HG02571 (cell line): Measurements from ENCODE around the gene SOS2.
"Not testable (repeated sequence)": the region's sequence is repeated elsewhere in the genome, so short reads cannot be mapped to it uniquely, and the experiment has no call there.

Source experiments
- ATAC-seq: cut with Tn5 transposase; IDR thresholded peaks from one replicate; pipeline ENCODE4 v1.9.1; 2021; ENCODE audit warnings: mild to moderate bottlenecking, moderate library complexity; ENCODE audit not compliant: unreplicated experiment

The SOS2 gene

DNA sequence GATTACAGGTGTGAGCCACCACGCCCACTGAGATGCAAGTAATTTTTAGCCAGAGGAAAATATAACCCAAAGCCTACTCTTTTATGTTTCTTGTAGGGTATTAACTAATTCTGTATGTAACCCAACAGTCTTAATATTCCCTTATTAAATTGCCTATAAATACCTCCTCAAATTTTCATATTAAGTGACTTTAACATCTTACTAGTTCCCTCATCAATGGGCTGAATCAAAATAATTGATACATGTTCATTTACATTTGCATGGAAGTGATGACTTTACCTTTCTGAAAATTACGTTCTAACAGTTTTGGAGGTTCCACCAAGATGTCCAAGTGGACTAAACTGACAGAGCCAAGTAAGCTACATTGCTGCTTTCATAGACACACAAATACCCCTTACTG lies 3.1 kb downstream of the SOS2 start:
- no peak for ATAC-seq

- no peak for ATAC-seq
Measured at GRCh38 chr14:50225974-50226297, 5.4 kb downstream of the SOS2 start.

GRCh38 chr14:50225067-50225973 lies 6.1 kb downstream of the SOS2 start:
- no peak for ATAC-seq

DNA sequence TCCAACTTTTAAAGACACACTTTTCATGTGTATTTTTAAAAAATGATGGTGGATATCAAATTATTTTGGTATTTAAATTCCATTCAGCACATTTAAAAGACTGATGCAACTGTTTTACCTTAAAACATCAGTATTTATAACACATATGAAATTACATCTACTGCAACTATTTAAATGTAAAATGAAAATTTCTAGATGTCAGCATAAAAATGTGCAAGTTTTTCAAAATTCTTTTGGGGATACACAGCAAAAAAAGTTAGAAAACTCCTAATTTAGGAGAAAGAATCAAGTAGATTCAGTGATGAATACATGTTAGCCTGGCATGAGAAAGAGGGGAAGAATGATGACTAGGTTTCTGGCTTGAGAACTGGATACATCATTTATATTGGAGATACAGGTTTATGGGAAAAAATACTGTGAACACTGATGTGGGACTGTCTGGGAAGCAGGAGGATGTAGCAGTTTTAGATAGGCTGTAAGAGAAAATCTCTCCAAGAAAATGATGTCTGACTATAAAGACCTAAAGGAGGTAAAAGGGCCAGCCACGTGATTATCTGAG lies 9.2 kb downstream of the SOS2 start:
- ATAC-seq = no peak

DNA sequence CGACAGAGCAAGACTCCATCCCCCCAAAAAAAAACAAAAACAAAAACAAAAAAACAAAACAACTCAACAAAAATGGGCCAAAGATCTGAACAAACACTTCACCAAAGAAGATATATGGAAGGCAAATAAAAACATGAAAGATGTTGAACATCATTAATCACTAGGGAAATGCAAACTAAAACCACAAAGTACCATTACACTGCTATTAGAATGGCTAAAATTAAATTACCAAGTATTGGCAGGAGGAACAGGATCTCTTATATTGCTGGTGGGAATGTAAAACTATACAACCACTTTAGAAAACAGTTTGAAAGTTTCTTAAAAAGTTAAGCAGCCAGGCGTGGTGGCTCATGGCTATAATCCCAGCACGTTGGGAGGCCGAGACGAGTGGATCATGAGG lies 12.9 kb downstream of the SOS2 start:
- ATAC-seq = no peak

DNA sequence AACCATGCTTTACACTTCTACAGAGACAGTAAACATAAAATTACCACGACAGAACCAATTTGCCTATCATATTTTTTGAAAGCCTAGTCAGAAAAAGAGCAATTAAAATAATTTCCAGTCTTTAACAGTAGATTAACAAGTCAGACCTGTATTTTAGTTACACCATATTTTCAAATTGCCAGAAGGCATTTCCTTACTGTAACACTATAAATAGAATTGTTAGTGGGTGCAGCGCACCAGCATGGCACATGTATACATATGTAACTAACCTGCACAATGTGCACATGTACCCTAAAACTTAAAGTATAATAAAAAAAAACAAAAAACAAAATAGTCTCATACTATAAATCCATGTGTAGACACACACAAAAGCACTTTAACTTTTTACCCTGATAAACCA lies 16.0 kb downstream of the SOS2 start:
- ATAC-seq = no peak

GRCh38 chr14:50213795-50214194 lies 17.6 kb downstream of the SOS2 start:
- ATAC-seq = no peak

DNA sequence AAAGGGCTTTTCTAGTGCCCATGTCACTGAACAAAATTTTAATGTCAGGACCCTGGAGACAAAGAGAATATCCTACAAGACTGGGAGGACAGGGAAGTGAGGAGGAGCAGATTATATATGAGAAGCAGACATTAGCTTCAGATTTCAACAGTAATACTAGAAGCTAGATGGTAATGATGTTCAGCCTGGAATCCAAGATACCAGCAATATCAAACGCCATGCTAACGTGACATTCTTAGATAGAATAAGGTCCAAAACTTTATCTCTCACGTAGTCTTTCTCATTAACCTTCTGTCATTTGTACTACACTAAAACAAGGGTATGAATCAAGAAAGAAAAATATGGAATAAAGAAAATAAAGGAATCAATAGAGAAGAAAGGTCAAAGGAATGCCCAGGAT lies 18.7 kb downstream of the SOS2 start:
- no peak for ATAC-seq

DNA sequence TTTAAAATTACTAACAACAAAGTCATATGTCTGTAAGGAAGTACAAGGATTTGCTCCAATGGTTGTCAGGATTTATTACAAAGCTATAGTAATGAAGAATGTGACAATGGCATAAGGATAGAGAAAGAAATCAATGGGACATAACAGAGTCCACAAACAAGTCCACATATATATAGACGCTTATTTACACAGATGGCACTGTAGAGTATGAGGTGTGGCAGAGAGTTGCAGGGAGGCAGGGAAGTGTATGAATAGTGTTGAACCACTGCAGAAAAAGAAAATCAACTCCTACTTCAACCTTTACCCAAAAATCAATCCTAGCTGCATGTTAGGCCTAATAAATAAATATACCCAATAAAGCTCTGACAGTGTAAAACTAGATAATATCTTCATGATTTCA lies 21.3 kb downstream of the SOS2 start:
- ATAC-seq = no peak

GRCh38 chr14:50198499-50198898 lies 32.9 kb downstream of the SOS2 start:
- no peak for ATAC-seq

GRCh38 chr14:50191499-50191898 lies 39.9 kb downstream of the SOS2 start:
- ATAC-seq = no peak

DNA sequence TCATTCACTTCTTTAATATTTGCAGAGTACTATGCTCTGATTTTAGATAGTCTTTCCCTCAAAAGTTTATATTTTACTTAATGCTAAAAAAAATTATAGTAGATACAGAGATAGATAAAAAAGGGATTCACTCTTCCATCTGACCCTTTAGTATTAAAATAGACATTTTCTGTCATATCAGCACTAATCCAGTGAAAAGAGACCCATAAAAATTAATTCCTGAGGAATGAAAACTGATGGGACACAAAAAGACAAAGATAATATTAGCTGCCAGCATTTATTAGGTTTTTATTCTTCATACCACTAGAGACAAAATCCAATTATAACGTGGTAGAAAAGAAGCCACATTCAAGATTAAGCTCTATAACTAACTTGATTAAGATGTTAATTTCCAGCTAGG lies 45.3 kb downstream of the SOS2 start:
- no peak for ATAC-seq

GRCh38 chr14:50173891-50174290 lies 57.5 kb downstream of the SOS2 start:
- ATAC-seq = no peak

- ATAC-seq = no peak
Measured at GRCh38 chr14:50171895-50172294, 59.5 kb downstream of the SOS2 start.

- ATAC-seq = not testable (repeated sequence)
Measured at GRCh38 chr14:50167381-50167780, 64.0 kb downstream of the SOS2 start.

DNA sequence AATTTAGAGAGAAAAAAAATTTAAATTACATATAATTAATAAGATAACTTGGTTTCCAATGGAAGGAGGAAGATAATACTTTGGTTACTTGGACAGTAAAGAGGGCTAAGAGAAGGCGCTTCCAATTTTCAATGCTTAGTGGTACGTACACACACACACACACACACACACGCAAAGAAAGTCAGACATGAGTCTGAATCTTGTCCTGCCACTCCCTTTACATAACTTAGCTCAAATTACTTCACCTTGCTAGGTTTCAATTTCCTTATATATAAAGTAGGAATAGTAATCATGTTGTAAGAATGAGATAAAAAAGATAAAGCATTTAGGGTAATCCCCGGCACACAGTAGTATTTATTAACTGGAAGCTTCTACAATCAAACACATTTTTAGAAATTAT lies 75.3 kb downstream of the SOS2 start:
- ATAC-seq = no peak

DNA sequence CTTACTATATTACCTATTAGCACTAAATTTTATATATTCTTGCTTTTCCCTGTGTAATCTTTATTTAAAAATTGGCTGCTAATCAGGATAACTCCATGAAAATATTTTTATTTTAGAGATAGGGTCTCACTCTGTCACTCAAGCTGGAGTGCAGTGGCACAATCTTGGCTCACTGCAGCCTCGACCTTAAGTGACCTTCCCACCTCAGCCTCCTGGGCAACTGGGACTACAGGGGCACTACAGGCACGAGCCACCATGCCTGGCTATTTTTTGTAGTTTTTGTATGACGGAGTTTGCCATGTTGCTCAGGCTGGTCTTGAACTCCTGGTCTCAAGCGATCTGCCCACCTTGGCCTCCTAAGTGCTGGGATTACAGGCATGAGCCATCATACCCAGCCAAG lies 82.6 kb downstream of the SOS2 start:
- ATAC-seq = no peak

GRCh38 chr14:50139192-50139591 lies 92.2 kb downstream of the SOS2 start:
- ATAC-seq = no peak

- ATAC-seq = no peak
Measured at GRCh38 chr14:50127802-50128201, 103.6 kb downstream of the SOS2 start.

GRCh38 chr14:50123062-50123461 lies 108.3 kb downstream of the SOS2 start:
- no peak for ATAC-seq

GRCh38 chr14:50122291-50122690 lies 109.1 kb downstream of the SOS2 start:
- no peak for ATAC-seq

DNA sequence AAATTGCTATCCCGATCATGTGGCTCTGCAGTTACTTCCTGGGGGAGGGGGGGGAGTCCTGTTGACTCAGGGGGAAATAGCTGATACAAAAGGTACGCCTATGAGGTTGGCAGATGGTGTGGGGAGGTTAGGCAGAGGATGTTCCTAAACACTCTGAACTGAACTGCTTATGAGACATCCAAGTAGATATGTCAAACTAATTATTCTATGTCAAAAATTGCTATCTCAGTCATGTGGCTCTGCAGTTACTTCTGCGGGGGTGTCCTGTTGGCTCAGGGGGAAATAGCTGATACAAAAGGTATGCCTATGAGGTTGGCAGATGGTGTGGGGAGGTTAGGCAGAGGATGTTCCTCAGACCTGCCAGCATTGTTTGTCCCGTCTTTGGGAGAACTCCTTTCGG lies 109.9 kb downstream of the SOS2 start:
- no peak for ATAC-seq

DNA sequence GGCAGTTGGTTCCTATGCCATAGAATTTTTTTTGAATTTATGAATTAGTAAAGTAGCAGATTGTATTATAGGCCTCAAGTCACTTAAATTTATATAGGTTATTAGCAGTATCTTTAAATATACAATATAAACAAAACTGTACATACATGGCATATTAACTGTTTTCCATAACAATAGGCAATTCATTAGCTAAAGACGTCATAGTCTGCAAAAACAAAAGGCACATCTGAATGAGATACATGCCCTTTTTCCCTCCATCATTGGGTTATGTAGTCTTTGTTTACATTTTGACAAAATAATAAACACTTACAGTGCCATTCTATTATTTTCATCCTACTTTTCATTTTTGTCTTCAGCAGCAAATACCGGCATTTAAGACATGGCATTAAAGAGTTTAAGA lies 113.9 kb downstream of the SOS2 start:
- ATAC-seq = no peak
